GM12891 (cell line): ENCODE measurements around the gene ENOX1.

ENCODE experiments used
- PAX5 ChIP-seq: IDR thresholded peaks from 2 replicates; pipeline ENCODE4 v1.6.1; 2011; ENCODE audit warnings: low read length, moderate library complexity, mild to moderate bottlenecking; ENCODE audit not compliant: insufficient read depth, severe bottlenecking
- POLR2A ChIP-seq: IDR thresholded peaks from 2 replicates; pipeline ENCODE4 v1.6.1; 2011; ENCODE audit warnings: low read depth, low read length, control low read depth
- POLR2AphosphoS5 ChIP-seq: IDR thresholded peaks from 2 replicates; pipeline ENCODE4 v1.6.1; 2011; ENCODE audit warnings: low read depth, low read length, control low read depth
- SPI1 ChIP-seq: IDR thresholded peaks from 2 replicates; pipeline ENCODE4 v1.6.1; 2011; ENCODE audit warnings: low read depth, low read length, control low read depth

- no peak for TF ChIP-seq POLR2A
- no peak for TF ChIP-seq POLR2AphosphoS5
- no peak for TF ChIP-seq SPI1
- no peak for TF ChIP-seq PAX5
These were observed 88.0 kb downstream of the ENOX1 start for GRCh38 chr13:43698758-43699157.
